Sigmoid colon (tissue), 7 donors: ENCODE data around the gene SPIRE1. TPM values are rescaled to one million over a fixed set of nuclear protein-coding genes. Genes with fewer than 3 reads are reported as not detected.

Source experiments
- DNase-seq: peaks from one replicate; pipeline ENCODE4 v3.0.0-alpha.2; 2019
- H3K27ac ChIP-seq, 4 donors: fragments of 200-600 bp; sonication (generic); one replicate each; pipeline ENCODE4 v1.5.1; 2016 to 2019; ENCODE audit warnings: mild to moderate bottlenecking in 1 of 4
- H3K27me3 ChIP-seq, 3 donors: fragments of 200-600 bp; sonication (generic); one replicate each; pipeline ENCODE4 v1.5.1; 2019; ENCODE audit warnings: mild to moderate bottlenecking in 1 of 3
- H3K36me3 ChIP-seq, 4 donors: fragments of 200-600 bp; sonication (generic); one replicate each; pipeline ENCODE4 v1.5.1; 2016 to 2019
- H3K4me1 ChIP-seq, 4 donors: fragments of 200-600 bp; sonication (generic); one replicate each; pipeline ENCODE4 v1.5.1; 2017 to 2019
- H3K4me3 ChIP-seq, 4 donors: fragments of 200-600 bp; sonication (generic); one replicate each; pipeline ENCODE4 v1.5.1; 2017 to 2019; ENCODE audit warnings: mild to moderate bottlenecking in 2 of 4, moderate library complexity in 1 of 4
- H3K9me3 ChIP-seq, 4 donors: fragments of 200-600 bp in 3 of 4; sonication (generic) in 3 of 4; one replicate each; pipeline versions ENCODE4 v1.5.1 to v1.6.1; 2013 to 2019
- EP300 ChIP-seq, 4 donors: sonication (generic); formaldehyde crosslinking; IDR thresholded peaks; one replicate each; pipeline ENCODE4 v1.6.1; 2017; ENCODE audit warnings: antibody characterized with exemption in 4 of 4
- POLR2A ChIP-seq, 2 donors: fragments of 450-650 bp; IDR thresholded peaks; one replicate each; pipeline ENCODE4 v1.6.1; 2016; ENCODE audit warnings: antibody characterized with exemption in 2 of 2, mild to moderate bottlenecking in 2 of 2, moderate library complexity in 2 of 2
- POLR2AphosphoS5 ChIP-seq, 4 donors: sonication (generic); formaldehyde crosslinking; IDR thresholded peaks; one replicate each; pipeline ENCODE4 v1.6.1; 2017; ENCODE audit warnings: antibody characterized with exemption in 4 of 4
- WGBS, 2 donors: extraction: QIAGEN DNeasy Blood & Tissue Kit; methylation state at CpG; one replicate each; pipeline ENCODE4 v1.1.7; 2013; 5-methylcytosine and 5-hydroxymethylcytosine counted together
- intact Hi-C: fragments of 100-400 bp; cut with DNase I; formaldehyde crosslinking; loops from one replicate; pipeline ENCODE4 v1.15.1; 2023
- polyA plus RNA-seq, 3 donors: library from polyadenylated mRNA; stranded (reverse); fragments of 200-250 nt; gene quantifications; one replicate each; pipeline ENCODE4 v1.2.3, GENCODE V29; 2013
- total RNA-seq, 4 donors: library from RNA; depleted of rRNA; stranded (reverse); fragments of >200 nt; gene quantifications; one replicate each; pipeline ENCODE4 v1.1.0, GENCODE V29; 2016
- TF ChIP-seq, protein P1 (sequence below), 4 experiments: fragments of 450-650 bp in 3 of 4; fragments of 200-600 bp in 1 of 4; IDR thresholded peaks; one replicate each; pipeline ENCODE4 v1.5.1; 2016 to 2019; ENCODE audit warnings: antibody characterized with exemption in 4 of 4, mild to moderate bottlenecking in 3 of 4, moderate library complexity in 2 of 4
- donor health status: healthy with polysubstance abuse.
- donor health status: Bipolar disorder and iron deficiency.
- donor health status: healthy.

Gene SPIRE1
- total and polyA plus RNA-seq, 7 donors: 2.1 to 31.6 (median 22.7) TPM

DNA sequence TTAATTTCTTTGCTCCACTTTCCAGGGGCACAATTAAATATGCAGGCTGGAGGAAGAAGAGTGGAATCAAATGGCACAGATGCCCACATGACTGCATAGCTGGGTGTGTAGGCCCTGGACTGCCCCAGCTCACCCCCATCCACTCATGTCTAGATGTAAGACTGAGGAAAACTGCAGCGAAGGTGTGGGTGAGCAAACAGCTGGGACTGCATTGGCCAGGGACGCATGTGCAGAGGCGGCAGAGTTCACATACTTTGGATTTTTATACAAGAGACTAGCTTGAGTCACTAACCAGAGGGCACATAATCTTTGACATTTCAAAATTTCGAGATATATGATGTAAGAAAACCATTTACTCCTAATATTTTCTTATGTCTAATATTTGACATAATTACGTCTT lies 60.1 kb downstream of the SPIRE1 start:
- no peaks in the 10 kb centered on the region for H3K36me3 ChIP-seq
- H3K27ac ChIP-seq: no peak overlapping the region
- 77% methylated on average over 5 of the region's 5 CpGs for WGBS, 2 donors
- peaks cover 0 to 12% (median 4%) of the 10 kb centered on the region in 4 donors for H3K4me1 ChIP-seq
- no peak overlapping the region for H3K4me3 ChIP-seq
- no peak for DNase-seq
- no peaks in the 10 kb centered on the region for H3K9me3 ChIP-seq
- intact Hi-C loops: no loop called here
- H3K27me3 ChIP-seq: no peaks in the 10 kb centered on the region
- TF ChIP-seq, protein P1, sequence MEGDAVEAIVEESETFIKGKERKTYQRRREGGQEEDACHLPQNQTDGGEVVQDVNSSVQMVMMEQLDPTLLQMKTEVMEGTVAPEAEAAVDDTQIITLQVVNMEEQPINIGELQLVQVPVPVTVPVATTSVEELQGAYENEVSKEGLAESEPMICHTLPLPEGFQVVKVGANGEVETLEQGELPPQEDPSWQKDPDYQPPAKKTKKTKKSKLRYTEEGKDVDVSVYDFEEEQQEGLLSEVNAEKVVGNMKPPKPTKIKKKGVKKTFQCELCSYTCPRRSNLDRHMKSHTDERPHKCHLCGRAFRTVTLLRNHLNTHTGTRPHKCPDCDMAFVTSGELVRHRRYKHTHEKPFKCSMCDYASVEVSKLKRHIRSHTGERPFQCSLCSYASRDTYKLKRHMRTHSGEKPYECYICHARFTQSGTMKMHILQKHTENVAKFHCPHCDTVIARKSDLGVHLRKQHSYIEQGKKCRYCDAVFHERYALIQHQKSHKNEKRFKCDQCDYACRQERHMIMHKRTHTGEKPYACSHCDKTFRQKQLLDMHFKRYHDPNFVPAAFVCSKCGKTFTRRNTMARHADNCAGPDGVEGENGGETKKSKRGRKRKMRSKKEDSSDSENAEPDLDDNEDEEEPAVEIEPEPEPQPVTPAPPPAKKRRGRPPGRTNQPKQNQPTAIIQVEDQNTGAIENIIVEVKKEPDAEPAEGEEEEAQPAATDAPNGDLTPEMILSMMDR (IDR thresholded peaks at IDR 0.05): no peak
- TF ChIP-seq POLR2AphosphoS5 (IDR thresholded peaks at IDR 0.05) (no peak), EP300 (IDR thresholded peaks at IDR 0.05) (no peak), POLR2A (IDR thresholded peaks at IDR 0.05) (no peak)

DNA sequence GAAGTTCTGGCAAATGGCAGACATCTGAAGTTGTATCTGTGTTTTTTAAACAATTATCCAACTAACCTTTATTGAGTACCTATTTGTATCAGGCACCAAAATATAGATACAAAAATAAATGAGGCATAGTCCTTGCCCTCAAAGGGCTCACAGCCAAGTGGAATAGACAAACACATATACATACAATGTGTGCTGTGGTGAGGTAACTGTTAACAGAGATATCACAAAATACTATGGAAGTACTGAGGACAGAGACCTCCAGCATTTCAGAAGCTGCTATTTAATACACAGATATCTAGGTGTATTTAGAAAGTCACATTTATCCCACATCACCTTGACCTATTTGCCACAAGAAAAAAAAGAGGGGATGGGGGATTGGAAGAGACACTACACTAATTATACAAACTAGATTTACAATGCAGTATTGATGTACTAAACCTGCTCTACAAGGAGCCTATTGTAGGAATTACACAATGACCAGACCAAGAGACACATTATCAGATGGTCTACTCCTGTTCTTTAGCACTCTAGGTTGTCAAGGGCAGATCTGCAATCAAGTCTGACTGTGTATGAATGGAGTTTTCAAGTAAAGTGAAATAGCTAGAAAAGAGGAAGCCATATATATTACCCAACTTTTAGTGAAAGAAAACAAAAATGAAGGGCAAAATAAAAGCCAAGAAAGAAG lies 62.2 kb downstream of the SPIRE1 start:
- intact Hi-C loops: no loop called here
- Histone ChIP-seq H3K36me3 (no peaks in the 10 kb centered on the region), H3K9me3 (no peaks in the 10 kb centered on the region), H3K4me1 (peaks cover 0 to 12% (median 4%) of the 10 kb centered on the region in 4 donors), H3K27ac (no peak overlapping the region), H3K27me3 (no peaks in the 10 kb centered on the region), H3K4me3 (no peak overlapping the region)
- DNase-seq: no peak
- no peak for TF ChIP-seq POLR2AphosphoS5 (IDR thresholded peaks at IDR 0.05)
- TF ChIP-seq, protein P1 (IDR thresholded peaks at IDR 0.05): no peak
- TF ChIP-seq POLR2A (IDR thresholded peaks at IDR 0.05): no peak
- TF ChIP-seq EP300 (IDR thresholded peaks at IDR 0.05): no peak

DNA sequence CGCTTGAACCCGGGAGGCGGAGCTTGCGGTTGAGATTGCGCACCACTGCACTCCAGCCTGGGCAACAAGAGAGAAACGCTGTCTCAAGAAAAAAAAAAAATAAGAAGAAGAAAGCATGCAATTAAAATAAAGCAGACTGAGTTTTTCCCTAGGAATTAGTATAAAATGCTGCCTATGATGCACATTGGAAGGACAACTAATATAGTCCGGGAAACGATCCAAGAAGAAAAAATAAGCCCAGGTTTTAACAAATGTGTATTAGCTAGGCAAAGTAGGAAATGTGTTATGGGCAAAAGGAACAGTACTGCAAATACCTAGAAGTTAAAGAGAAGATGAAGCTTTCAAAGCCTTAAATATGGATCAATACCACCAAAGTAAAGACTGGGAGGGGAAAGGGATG lies 64.0 kb downstream of the SPIRE1 start:
- H3K27ac ChIP-seq: no peak overlapping the region
- no peaks in the 10 kb centered on the region for H3K27me3 ChIP-seq
- WGBS, 2 donors: 87 to 91% methylated on average over 8 of the region's 8 CpGs
- intact Hi-C loops: no loop called here
- peaks cover 0 to 13% (median 4%) of the 10 kb centered on the region in 4 donors for H3K4me1 ChIP-seq
- no peak for DNase-seq
- no peaks in the 10 kb centered on the region for H3K9me3 ChIP-seq
- H3K36me3 ChIP-seq: no peaks in the 10 kb centered on the region
- TF ChIP-seq EP300 (IDR thresholded peaks at IDR 0.05) (no peak), POLR2A (IDR thresholded peaks at IDR 0.05) (no peak), POLR2AphosphoS5 (IDR thresholded peaks at IDR 0.05) (no peak)
- TF ChIP-seq, protein P1 (IDR thresholded peaks at IDR 0.05): no peak
- H3K4me3 ChIP-seq: no peak overlapping the region

DNA sequence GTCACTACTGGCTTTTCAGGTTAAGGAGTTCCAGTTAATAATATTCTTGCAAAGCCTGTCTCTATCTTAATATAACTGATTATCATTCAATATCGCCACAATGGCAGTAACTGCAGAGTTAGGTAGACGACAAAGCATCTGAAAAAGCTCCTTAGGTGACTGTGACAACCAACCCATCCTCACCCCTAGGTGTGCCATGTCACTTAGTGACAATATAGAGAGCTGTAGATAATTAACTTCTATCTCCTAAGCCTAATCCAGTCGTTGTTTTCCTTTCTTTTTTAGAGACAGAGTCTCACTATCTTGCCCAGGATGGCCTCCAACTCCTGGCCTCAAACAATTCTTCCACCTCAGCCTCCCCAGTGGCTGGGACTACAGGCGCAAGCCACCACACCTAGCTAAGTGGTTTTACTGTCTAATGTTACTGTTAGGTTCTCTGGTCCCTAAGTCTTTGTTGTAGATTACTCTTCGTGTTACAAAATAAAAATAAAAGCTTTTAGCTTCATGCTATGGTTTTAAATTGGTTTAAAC lies 65.2 kb downstream of the SPIRE1 start:
- TF ChIP-seq EP300 (IDR thresholded peaks at IDR 0.05) (no peak), POLR2A (IDR thresholded peaks at IDR 0.05) (no peak), POLR2AphosphoS5 (IDR thresholded peaks at IDR 0.05) (no peak)
- TF ChIP-seq, protein P1 (IDR thresholded peaks at IDR 0.05): no peak
- no peak overlapping the region for H3K27ac ChIP-seq
- no peak overlapping the region for H3K4me3 ChIP-seq
- H3K27me3 ChIP-seq: no peaks in the 10 kb centered on the region
- peaks cover 0 to 9% (median 3%) of the 10 kb centered on the region in 4 donors for H3K4me1 ChIP-seq
- no peaks in the 10 kb centered on the region for H3K9me3 ChIP-seq
- DNase-seq: no peak
- 65 to 84% methylated on average over 5 of the region's 5 CpGs for WGBS, 2 donors
- intact Hi-C loops: no loop called here
- H3K36me3 ChIP-seq: no peaks in the 10 kb centered on the region
